GM19035 (cell line): ENCODE measurements around the gene DNAJA3.

ENCODE experiments used
- ATAC-seq: cut with Tn5 transposase; IDR thresholded peaks from one replicate; pipeline ENCODE4 v1.9.1; 2021; ENCODE audit not compliant: unreplicated experiment

The DNAJA3 gene

GRCh38 chr16:4433228-4433627 is 7.6 kb downstream of the DNAJA3 start:
- no peak for ATAC-seq

- ATAC-seq, result no peak
These were observed 8.5 kb downstream of the DNAJA3 start for GRCh38 chr16:4433914-4434787.

GRCh38 chr16:4435337-4436067 is 9.8 kb downstream of the DNAJA3 start:
- ATAC-seq, result no peak

GRCh38 chr16:4437366-4437765 is 11.7 kb downstream of the DNAJA3 start:
- ATAC-seq, result no peak

- ATAC-seq, result no peak
These were observed 16.7 kb downstream of the DNAJA3 start for GRCh38 chr16:4442371-4442770.

- no peak for ATAC-seq
These were observed 17.6 kb downstream of the DNAJA3 start for GRCh38 chr16:4443271-4443670.

GRCh38 chr16:4443986-4444385 is 18.3 kb downstream of the DNAJA3 start:
- no peak for ATAC-seq

GRCh38 chr16:4450430-4450829 is 24.8 kb downstream of the DNAJA3 start:
- no peak for ATAC-seq

GRCh38 chr16:4450931-4451519 is 25.4 kb downstream of the DNAJA3 start:
- ATAC-seq, result no peak

- ATAC-seq, result no peak
These were observed 27.0 kb downstream of the DNAJA3 start for GRCh38 chr16:4452674-4453073.

GRCh38 chr16:4454623-4455022 is 29.0 kb downstream of the DNAJA3 start:
- no peak for ATAC-seq

- no peak for ATAC-seq
These were observed 29.4 kb downstream of the DNAJA3 start for GRCh38 chr16:4455081-4455480.

- no peak for ATAC-seq
These were observed 30.3 kb downstream of the DNAJA3 start for GRCh38 chr16:4455951-4456350.

GRCh38 chr16:4460936-4461249 is 35.2 kb downstream of the DNAJA3 start:
- no peak for ATAC-seq

- no peak for ATAC-seq
These were observed 35.8 kb downstream of the DNAJA3 start for GRCh38 chr16:4461250-4462085.

- no peak for ATAC-seq
These were observed 38.0 kb downstream of the DNAJA3 start for GRCh38 chr16:4463522-4464163.

GRCh38 chr16:4465977-4466779 is 40.5 kb downstream of the DNAJA3 start:
- no peak for ATAC-seq

- ATAC-seq, result no peak
These were observed 42.2 kb downstream of the DNAJA3 start for GRCh38 chr16:4467916-4468315.

GRCh38 chr16:4468972-4469371 is 43.3 kb downstream of the DNAJA3 start:
- no peak for ATAC-seq

- ATAC-seq, result no peak
These were observed 46.2 kb downstream of the DNAJA3 start for GRCh38 chr16:4471869-4472268.
